ENCODE data around the gene PTPRD. TPM values are rescaled to one million over a fixed set of nuclear protein-coding genes. Genes with fewer than 3 reads are reported as not detected.

The PTPRD gene
- total and polyA plus RNA-seq, 9 of the 15 experiments (the other 6 are each of a cell fraction or from before 2014, with no cell fraction given): 0.11 TPM; not detected in 8

DNA sequence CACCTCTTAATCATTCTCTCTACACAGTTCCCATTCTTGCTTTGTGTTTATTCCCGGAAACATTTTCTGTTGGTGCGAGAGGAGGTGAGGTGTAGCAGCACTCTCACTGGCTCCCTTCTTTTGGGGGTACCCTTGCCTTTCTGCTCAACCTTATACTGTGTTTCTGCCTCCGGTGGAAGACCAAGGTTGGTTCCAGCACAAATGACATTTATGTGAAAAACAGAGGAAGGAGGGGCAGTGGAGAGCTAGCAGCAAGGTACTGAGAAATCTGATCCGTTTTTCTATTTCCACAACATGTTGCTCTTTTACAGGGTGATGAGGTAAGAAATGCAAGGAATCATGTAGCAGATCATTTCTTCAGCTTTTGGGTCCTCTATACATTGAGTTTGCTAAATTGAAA, 2165.2 kb downstream of the PTPRD start (continued):
- TF ChIP-seq, protein P1, sequence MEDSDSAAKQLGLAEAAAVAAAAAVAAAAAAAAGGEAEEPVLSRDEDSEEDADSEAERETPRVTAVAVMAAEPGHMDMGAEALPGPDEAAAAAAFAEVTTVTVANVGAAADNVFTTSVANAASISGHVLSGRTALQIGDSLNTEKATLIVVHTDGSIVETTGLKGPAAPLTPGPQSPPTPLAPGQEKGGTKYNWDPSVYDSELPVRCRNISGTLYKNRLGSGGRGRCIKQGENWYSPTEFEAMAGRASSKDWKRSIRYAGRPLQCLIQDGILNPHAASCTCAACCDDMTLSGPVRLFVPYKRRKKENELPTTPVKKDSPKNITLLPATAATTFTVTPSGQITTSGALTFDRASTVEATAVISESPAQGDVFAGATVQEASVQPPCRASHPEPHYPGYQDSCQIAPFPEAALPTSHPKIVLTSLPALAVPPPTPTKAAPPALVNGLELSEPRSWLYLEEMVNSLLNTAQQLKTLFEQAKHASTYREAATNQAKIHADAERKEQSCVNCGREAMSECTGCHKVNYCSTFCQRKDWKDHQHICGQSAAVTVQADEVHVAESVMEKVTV (CRISPR knock-in tag; IDR thresholded peaks at IDR 0.05): no peak
- TF ChIP-seq BCL6 (CRISPR knock-in tag; IDR thresholded peaks at IDR 0.05): no peak
- TF ChIP-seq DPF2 (IDR thresholded peaks at IDR 0.05): no peak
- TF ChIP-seq BRD9 (IDR thresholded peaks at IDR 0.05; ENCODE audit: low read depth, partially characterized antibody): no peak
- no peak for TF ChIP-seq TAF1 (IDR thresholded peaks at IDR 0.05; ENCODE audit: control insufficient read depth, extremely low read depth, insufficient read depth, low read length, severe bottlenecking)
- TF ChIP-seq ESRRA (IDR thresholded peaks at IDR 0.05; ENCODE audit: borderline replicate concordance, low read depth): no peak

DNA sequence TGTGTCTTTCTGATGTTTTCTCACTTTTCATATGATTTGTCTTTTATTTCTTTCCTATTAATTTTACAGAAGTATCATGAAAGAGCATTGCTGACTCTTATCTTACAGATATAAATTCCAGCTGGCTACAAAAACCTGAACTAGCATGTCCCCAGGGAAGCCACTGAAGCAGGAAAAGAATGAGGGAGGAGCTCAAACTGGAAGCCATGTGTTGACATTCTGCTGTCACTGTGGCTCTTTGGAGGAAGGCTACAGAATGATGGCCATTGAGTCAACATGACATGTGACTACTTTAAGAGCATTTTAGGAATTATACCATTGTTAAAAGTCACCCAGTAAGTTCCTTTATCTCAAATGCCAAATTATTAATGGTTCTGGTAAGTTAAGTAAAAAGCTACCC, 2174.9 kb downstream of the PTPRD start:
- no peak for DNase-seq (ENCODE audit: extremely low read depth in 1 of 4, low spot score in 3 of 4)
- BruUV-seq (replicated peaks): no TSS peak
- Histone ChIP-seq H3K4me2 (ENCODE audit: insufficient read depth, low read length) (no peak overlapping the region), H3K9me3 (replicated peaks; ENCODE audit: control insufficient read depth, insufficient read depth, low read depth, low read length) (no peaks in the 10 kb centered on the region), H3K9me1 (ENCODE audit: control insufficient read depth, insufficient read depth, low read length) (no peaks in the 10 kb centered on the region), H3K36me3 (ENCODE audit: control insufficient read depth, insufficient read depth, low read length) (no peaks in the 10 kb centered on the region), H3K9ac (ENCODE audit: insufficient read depth in 1 of 2, low read depth in 2 of 2, low read length in 2 of 2) (no peak overlapping the region), H3K27ac (ENCODE audit: extremely low read depth, low read depth, low read length) (no peak overlapping the region), H3K79me2 (ENCODE audit: control insufficient read depth, insufficient read depth, low read length) (no peaks in the 10 kb centered on the region), H3K4me3 (no peak overlapping the region), H3K27me3 (ENCODE audit: control insufficient read depth in 2 of 2, insufficient read depth in 2 of 2, low read length in 2 of 2) (no peaks in the 10 kb centered on the region), H3K4me1 (replicated peaks in 1 of 2; ENCODE audit: control insufficient read depth in 2 of 2, insufficient read depth in 2 of 2, low read length in 2 of 2) (no peaks in the 10 kb centered on the region), H2AFZ (ENCODE audit: low read depth, low read length) (no peak overlapping the region), H4K20me1 (replicated peaks; ENCODE audit: control insufficient read depth, insufficient read depth, low read length) (no peaks in the 10 kb centered on the region)
- FAIRE-seq: no peak
- ATAC-seq: no peak
- CTCF ChIA-PET (ENCODE audit: low intra/inter-chr PET ratio): no interaction called here
- TF ChIP-seq CBFB (CRISPR knock-in tag; IDR thresholded peaks at IDR 0.05) (no peak), ZFP1 (CRISPR knock-in tag; IDR thresholded peaks at IDR 0.05) (no peak), ZNF232 (CRISPR knock-in tag; IDR thresholded peaks at IDR 0.05) (no peak), NELFE (IDR thresholded peaks at IDR 0.05; ENCODE audit: insufficient read depth, insufficient read length) (no peak), NR2C2 (CRISPR knock-in tag; IDR thresholded peaks at IDR 0.05) (no peak), NR2C2 (tag; IDR thresholded peaks at IDR 0.05) (no peak), ZNF174 (CRISPR knock-in tag; IDR thresholded peaks at IDR 0.05) (no peak), ZNF134 (CRISPR knock-in tag; conservative IDR thresholded peaks at IDR 0.05) (no peak), TOE1 (IDR thresholded peaks at IDR 0.05; ENCODE audit: borderline replicate concordance) (no peak), TOE1 (CRISPR knock-in tag; IDR thresholded peaks at IDR 0.05; ENCODE audit: borderline replicate concordance, low read depth) (no peak), ZKSCAN1 (IDR thresholded peaks at IDR 0.05; ENCODE audit: low read depth, low read length) (no peak), FOXK2 (conservative IDR thresholded peaks at IDR 0.05 in 1 of 2, IDR thresholded peaks at IDR 0.05 in 1 of 2; ENCODE audit: low read depth in 2 of 2) (no peak), MTF1 (CRISPR knock-in tag; IDR thresholded peaks at IDR 0.05; ENCODE audit: borderline replicate concordance) (no peak)
- TF ChIP-seq, protein P2, sequence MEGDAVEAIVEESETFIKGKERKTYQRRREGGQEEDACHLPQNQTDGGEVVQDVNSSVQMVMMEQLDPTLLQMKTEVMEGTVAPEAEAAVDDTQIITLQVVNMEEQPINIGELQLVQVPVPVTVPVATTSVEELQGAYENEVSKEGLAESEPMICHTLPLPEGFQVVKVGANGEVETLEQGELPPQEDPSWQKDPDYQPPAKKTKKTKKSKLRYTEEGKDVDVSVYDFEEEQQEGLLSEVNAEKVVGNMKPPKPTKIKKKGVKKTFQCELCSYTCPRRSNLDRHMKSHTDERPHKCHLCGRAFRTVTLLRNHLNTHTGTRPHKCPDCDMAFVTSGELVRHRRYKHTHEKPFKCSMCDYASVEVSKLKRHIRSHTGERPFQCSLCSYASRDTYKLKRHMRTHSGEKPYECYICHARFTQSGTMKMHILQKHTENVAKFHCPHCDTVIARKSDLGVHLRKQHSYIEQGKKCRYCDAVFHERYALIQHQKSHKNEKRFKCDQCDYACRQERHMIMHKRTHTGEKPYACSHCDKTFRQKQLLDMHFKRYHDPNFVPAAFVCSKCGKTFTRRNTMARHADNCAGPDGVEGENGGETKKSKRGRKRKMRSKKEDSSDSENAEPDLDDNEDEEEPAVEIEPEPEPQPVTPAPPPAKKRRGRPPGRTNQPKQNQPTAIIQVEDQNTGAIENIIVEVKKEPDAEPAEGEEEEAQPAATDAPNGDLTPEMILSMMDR (IDR thresholded peaks at IDR 0.05 in 2 of 3, conservative IDR thresholded peaks at IDR 0.05 in 1 of 3; ENCODE audit: insufficient read depth in 2 of 3, low read depth in 1 of 3, low read length in 3 of 3): no peak
- TF ChIP-seq, protein P3, sequence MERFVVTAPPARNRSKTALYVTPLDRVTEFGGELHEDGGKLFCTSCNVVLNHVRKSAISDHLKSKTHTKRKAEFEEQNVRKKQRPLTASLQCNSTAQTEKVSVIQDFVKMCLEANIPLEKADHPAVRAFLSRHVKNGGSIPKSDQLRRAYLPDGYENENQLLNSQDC (CRISPR knock-in tag; IDR thresholded peaks at IDR 0.05): no peak
- intact Hi-C loops (cut with micrococcal nuclease) (no loop called here), in situ Hi-C loops (cut with MboI) (no loop called here)
- POLR2A ChIA-PET: interaction anchor here (0.7 kb wide), 1 partner anchor 1382 kb away, joined by 3 read pairs; no protein-coding TSS in a partner anchor
